ENCODE data around the gene MACROD2.

MACROD2 gene

DNA sequence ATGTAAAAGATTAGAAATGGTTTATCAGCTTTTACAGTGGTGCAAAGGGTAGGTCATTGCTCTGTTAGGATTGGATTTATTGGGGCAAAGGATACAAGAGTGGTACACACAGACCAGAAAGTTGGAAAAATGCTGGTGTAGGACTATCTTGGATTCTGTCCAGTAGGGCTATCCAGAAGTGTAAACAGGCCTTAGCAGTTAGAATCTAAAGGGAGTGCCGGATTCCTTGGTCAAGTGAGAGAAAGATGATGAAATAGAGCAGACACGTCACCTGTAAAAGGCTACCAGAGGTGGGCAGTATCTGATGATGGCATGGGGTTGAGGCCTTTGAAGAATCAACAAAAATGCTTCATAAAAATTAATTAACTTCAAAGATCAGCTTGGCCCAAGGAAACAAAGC, 1602.0 kb downstream of the MACROD2 start:
- TF ChIP-seq CTCF (IDR thresholded peaks at IDR 0.05) = no peak
- H3K9me3 ChIP-seq = no peaks in the 10 kb centered on the region
- H3K36me3 ChIP-seq = no peaks in the 10 kb centered on the region
- no peak overlapping the region for H3K4me3 ChIP-seq (ENCODE audit: low read depth in 1 of 2, low read length in 1 of 2)
- no peaks in the 10 kb centered on the region for H3K4me1 ChIP-seq (ENCODE audit: control insufficient read depth in 1 of 2, insufficient read depth in 1 of 2, low read depth in 1 of 2, low read length in 1 of 2)
- no peak overlapping the region for H3K27ac ChIP-seq
- H3K27me3 ChIP-seq = no peaks in the 10 kb centered on the region

DNA sequence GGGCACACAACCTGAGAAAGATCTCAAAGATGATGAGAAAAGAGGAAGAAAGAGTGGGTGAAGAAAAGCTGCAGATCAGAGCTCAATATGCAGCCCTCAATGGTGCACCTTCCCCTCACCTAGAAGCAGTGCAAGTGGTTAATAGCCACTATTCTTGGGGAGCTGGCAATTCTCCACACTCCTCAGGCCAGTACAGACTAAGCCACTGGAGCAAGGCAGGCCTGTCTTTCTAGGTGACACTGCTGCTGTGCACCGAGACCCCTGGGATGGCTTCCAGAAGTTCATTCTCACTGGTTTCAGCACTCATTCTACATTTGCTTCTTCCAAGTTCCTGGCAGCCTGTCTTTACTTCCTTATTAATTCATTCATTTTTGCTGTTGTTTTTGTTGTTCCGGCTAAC, 1604.6 kb downstream of the MACROD2 start:
- Histone ChIP-seq H3K9me3 (no peaks in the 10 kb centered on the region), H3K4me1 (ENCODE audit: control insufficient read depth in 1 of 2, insufficient read depth in 1 of 2, low read depth in 1 of 2, low read length in 1 of 2) (no peaks in the 10 kb centered on the region), H3K27ac (no peak overlapping the region), H3K4me3 (ENCODE audit: low read depth in 1 of 2, low read length in 1 of 2) (no peak overlapping the region), H3K27me3 (no peaks in the 10 kb centered on the region), H3K36me3 (no peaks in the 10 kb centered on the region)
- no peak for TF ChIP-seq CTCF (IDR thresholded peaks at IDR 0.05)

DNA sequence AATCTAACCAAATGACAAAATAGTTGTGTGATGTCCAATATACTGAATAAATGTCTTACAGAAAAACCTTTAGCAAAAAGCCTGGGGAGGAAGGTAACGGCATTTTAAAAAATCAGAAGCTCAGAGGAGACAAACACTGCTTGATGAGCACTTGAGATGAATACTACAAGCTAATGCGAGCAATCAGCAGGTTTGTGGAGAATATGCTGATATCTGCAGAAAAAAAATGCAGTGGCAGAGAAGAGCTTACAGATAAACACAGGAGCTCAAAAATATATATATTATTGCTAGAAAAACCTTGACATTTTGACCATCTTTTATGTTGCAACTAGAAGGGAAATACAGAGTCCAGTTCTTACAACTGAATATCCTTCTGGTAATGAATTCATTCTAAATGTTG, 1605.2 kb downstream of the MACROD2 start:
- Histone ChIP-seq H3K4me3 (ENCODE audit: low read depth in 1 of 2, low read length in 1 of 2) (no peak overlapping the region), H3K4me1 (ENCODE audit: control insufficient read depth in 1 of 2, insufficient read depth in 1 of 2, low read depth in 1 of 2, low read length in 1 of 2) (no peaks in the 10 kb centered on the region), H3K27me3 (no peaks in the 10 kb centered on the region), H3K36me3 (no peaks in the 10 kb centered on the region), H3K27ac (no peak overlapping the region), H3K9me3 (no peaks in the 10 kb centered on the region)
- TF ChIP-seq CTCF (IDR thresholded peaks at IDR 0.05) = no peak

- Histone ChIP-seq H3K4me1 (ENCODE audit: control insufficient read depth in 1 of 2, insufficient read depth in 1 of 2, low read depth in 1 of 2, low read length in 1 of 2) (no peaks in the 10 kb centered on the region), H3K27ac (no peak overlapping the region), H3K36me3 (no peaks in the 10 kb centered on the region), H3K4me3 (ENCODE audit: low read depth in 1 of 2, low read length in 1 of 2) (no peak overlapping the region), H3K9me3 (no peaks in the 10 kb centered on the region), H3K27me3 (no peaks in the 10 kb centered on the region)
- no peak for TF ChIP-seq CTCF (IDR thresholded peaks at IDR 0.05)
Measured at GRCh38 chr20:15603506-15603905, 1608.2 kb downstream of the MACROD2 start.

DNA sequence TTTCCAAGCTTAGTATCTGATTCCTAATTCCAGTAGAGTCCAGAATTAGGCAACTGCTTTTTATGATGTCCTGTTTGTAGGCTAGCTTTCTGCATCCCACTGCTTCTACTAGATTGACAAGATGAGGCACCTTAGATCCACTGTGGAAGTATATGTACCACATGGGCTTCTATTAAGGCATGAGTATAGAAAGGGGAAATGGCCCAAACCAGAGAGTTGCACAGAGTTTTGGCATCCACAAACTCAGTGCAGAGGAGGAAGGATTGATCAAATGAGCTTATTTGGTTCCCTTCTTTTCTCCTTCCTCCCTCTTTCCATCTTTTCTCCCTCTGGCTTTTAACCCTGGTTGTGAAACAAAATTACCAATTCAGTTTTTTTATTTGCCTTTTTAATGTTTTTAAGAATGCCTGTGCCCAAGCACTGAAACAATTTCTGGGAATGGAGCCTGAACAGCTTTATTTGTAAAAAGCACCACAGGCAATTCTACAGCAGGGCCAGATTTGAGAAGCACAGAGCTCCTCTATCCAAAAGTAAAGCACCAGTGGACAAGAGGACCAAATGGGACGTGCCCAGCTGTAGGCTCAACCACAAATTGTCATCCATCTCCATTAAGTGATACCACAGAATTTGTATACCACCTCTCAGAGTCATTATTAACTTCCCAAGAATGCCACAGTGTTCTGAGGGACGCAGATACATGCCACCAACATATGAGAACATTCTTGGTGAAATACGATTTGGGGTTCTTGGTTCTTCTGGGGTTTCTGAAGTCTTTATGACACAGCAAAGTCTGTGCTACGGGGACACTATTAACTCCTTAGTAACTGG, 1608.9 kb downstream of the MACROD2 start:
- Histone ChIP-seq H3K9me3 (no peaks in the 10 kb centered on the region), H3K27ac (no peak overlapping the region), H3K36me3 (no peaks in the 10 kb centered on the region), H3K4me3 (ENCODE audit: low read depth in 1 of 2, low read length in 1 of 2) (no peak overlapping the region), H3K27me3 (no peaks in the 10 kb centered on the region), H3K4me1 (ENCODE audit: control insufficient read depth in 1 of 2, insufficient read depth in 1 of 2, low read depth in 1 of 2, low read length in 1 of 2) (no peaks in the 10 kb centered on the region)
- TF ChIP-seq CTCF (IDR thresholded peaks at IDR 0.05) = no peak
